NCI-H2196 (cell line): Measurements from ENCODE around the gene EHD4.

ENCODE experiments used
- DNase-seq: peaks from one replicate; lab custom pipeline; 2025; ENCODE audit not compliant: unreplicated experiment; lab: John Stamatoyannopoulos, UW

EHD4 gene

DNA sequence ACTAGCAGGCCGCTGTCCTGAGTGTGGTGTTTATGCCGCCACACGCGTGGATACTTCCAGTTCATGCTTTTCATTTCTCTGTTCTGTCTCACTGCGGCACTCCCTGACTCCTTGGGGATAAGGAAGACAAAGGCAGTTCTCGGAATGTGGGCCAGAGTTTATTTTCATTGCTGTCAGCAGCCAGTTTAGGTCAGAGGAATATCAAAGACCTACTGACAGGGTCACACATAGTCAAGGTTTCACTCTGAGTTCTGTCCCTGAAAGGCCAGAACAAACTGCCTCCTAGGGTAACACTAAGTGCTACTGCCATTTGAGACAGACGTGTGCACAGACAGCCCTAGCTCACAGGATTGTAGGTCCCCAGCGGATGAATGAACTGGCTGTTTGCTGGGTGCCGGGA lies 51.2 kb downstream of the EHD4 start:
- DNase-seq, result no peak

DNA sequence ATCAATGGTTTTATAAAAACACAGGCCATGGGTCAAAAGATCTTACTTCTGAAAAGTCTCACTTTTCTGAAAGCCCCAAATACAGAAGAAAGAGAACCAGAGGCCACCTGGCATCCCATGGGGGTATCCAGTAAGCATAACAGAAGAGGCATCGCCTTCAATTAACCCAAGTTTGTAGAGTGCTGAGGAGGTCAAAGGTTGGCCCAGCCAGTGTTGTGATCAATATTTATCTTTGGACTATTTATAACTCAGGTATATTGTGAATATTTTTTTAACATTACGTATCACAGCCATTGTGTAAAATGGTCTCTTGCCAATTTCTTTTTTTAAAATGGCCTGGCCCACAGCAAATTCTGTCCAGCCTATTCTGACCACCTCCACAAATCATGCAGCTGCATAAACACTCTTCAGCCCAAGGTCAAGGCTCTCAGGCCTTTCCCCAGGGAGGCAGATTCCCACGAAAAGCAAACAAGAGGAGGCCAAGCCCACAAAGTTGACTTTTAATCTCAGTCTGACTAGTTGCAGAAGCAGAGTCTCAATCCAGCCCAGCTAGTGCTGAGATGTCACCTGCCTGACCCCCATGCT lies 52.3 kb downstream of the EHD4 start:
- DNase-seq, result peak; percentile 16

DNA sequence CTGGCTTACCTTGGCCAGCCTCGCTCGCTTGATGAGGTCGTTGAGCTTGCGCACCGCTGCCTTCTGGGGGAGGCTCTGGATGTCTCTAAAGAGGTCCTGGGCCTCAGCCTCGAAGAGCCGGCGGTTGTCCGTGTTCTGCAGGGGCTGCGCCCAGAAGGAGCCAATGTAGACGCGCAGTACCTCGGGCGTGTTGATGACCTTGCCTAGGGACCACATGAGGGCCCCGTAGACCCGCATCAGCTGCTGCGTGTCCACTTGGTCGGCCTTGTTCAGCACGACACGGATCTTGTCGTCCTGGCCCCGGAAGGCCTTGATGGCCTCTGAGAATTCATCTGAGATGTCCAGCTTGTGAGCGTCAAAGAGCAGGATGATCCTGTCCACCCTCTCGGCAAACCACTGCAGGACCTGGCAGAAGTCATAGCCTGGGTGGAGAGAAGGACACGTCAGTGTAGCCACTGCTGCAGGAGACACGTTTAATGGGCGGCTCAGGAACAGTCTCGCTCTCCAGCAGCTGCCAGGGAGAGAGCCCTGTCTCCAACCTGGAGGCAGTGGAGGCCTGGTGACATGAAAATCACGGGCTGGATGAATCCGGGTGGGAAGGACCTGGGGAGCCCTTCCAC lies 53.0 kb downstream of the EHD4 start:
- no peak for DNase-seq

DNA sequence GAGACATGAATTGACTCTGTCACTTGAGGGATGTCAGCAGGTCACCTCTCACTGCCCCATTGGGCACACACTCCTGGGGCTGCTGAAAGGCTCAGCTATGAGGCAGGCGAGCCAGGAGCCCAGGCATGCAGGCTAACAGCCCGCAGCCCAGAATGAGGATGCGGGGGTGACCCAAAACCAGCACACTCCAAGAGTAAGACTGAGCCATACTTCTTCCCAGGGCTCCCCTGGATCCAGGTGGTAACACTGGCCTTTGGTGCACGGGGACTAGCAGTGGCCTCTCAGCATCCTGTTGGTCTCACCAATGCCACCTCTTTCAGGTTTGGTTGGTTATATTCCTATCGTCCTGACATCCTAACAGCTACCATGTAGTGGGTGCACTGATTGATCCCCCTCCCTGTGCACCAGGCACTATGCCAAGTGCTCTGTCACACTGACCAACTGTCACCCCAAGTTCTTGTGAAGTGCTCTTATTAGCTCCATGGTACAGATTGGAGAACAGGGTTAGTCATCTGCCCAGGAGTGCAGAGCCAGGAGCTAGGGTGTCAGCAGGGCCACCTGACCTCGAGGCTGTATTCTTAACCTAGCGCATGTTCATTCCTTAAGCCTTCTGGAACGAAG lies 53.7 kb downstream of the EHD4 start:
- no peak for DNase-seq

DNA sequence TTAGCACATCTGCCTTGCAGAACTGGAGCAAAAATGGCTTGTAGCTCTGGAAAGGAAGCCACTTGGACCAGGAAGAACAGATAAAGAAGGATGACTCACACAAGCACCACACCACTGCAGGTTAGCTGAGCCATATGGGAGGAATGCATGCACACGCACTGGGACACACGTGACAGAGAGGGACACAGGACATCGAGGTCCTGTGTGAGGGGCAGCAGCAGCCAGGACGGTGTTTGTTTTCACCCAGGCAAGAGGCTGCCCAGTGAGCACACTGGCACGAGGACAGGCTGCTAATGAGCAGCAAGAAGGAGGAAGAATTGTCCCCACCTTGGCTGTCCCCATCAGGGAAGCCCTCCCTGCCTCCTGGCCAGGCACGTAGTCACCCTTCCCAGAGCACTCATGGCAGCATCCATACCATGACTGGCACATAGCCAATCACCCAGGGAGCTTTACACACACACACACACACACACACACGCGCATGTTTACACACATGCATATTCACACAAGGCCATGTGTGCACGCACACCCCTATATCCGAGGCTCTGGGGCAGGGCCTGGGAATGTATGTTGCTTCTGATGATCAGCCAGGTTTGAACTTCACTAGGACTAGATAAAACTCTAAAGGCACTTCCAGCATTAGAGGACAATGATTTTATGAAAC lies 54.5 kb downstream of the EHD4 start:
- no peak for DNase-seq

DNA sequence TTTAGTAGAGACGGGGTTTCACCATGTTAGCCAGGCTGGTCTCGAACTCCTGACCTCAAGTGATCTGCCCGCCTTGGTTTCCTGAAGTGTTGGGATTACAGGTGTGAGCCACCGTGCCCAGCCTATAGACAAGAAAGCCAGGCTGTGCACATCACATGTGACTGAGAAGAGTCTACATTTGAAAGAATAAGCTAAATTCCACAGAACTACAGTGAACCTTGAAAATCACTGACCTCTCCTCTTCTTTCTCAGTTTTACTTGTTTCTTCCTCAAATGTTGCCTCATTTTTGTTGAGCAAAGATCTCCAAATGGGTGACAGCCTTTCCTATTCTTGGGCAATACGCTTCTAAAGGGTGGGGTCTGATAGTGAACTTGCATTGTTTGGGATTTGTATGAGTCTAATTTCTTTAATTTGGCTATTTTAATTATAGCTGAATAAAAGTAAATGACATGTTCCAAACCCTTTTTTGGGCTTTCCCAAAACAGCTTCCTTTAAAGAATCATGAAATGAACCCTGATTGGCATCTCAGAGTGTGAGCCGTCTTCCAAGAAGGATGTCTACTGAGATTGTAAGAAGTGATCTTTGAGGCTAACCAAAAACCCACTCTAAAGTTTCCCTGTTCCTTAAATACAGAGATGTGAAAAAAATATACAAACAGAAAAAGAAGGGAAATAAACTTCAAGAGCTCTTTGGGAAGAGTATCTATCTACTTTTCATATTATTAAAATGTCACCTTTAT lies 56.9 kb downstream of the EHD4 start:
- no peak for DNase-seq

DNA sequence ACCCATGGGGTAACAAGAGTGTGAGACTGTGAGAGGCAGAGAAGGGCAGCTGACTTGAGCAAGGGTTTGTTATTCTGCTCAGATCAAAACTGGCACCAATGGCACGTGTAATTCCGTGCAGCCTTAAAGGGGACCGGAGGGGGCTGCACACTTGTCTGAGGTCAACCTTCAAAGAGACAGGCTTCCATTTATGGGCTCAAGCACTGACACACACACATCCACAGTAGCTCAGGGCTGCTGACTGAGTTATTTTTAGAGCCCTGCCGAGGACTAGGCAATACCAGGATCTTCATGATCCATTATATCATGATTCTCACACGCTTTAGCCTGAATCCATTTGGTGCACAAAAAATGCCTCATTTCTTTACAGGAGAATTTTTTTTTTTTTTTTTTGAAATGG lies 57.9 kb downstream of the EHD4 start:
- DNase-seq, result no peak

DNA sequence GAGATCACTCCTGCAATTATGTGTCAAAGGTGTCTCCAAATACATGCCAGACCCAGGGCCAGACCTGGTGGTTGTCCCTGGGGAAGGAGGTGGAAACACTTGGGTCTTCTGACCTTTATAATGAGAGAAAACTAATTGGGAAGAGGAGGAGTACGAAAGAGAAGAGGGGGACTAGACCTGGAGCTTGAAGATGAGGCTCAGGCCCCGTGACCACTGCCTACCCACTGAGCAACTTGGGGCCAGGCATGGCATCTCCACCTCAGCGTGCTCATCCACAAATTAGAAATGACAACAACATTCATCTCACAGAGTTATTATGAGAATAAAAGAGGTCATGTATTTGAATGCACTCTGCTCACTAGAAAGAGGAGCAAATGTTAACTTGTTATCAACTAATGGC lies 59.1 kb downstream of the EHD4 start:
- DNase-seq, result no peak

DNA sequence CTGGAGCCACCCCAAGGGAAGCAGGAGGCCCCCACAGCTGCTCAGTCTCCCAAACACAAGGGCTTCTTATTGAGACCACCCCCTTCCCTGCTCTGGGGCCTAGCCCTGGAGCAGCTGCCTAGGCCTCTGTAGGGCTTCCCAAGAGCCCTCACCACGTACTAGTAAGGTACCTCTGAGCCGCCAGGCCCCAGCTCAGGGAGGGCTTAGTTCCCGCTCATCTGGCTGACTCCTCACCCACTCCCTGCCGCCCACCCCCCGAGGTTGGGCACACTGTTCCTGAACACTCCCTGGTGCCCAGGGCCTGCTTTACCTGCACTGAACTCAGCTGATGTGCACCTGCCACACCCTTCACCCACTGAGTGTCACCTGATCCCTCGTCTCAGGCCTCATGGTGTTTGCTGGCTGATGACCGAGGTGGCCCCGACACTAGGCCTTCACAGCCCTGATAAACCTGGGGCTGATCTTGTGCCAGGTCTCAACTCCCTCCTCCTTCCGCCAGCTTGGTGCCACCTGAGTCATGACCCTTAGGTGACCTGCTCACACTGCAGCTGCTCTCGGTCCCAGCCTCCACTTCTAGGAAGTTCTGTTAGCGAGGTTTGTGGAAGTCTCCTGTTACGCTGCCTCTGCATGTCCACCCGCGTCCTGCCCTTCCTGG lies 60.5 kb downstream of the EHD4 start:
- peak; percentile 64 for DNase-seq

DNA sequence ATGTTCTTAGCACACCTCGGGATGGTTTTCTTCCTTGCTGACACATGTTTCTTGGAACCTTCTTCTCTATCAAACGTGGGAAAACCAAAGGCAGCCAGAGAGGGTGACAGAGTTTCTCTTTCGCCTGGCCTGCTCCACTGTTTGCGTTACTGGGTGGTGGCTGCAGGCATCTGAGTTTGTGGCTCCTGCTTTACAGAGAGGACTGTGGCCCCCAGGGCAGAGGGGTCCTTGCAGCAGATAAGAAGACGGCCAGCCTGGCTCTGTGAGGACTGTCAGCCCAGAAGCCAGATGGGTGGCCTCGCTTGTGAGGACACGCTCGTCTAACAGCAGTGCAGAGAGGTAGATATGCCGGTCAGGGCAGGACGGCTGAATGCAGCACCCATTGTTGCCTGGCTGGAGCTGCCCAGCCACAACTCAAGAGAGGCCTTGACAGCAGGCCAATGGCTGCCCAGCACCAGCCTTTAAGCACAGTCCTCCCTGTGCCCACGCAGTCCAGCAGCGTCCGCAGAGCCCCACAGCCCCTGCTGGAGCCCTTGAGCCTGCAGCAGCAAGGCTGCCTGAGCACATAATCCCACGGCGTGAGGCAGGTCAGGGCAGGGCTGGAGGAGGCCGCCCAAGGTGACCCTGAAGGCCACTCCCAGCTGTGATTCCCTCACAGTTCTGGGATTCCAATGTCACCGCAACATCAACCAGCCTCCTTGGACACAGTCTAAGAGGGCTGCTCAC lies 63.5 kb downstream of the EHD4 start:
- no peak for DNase-seq

DNA sequence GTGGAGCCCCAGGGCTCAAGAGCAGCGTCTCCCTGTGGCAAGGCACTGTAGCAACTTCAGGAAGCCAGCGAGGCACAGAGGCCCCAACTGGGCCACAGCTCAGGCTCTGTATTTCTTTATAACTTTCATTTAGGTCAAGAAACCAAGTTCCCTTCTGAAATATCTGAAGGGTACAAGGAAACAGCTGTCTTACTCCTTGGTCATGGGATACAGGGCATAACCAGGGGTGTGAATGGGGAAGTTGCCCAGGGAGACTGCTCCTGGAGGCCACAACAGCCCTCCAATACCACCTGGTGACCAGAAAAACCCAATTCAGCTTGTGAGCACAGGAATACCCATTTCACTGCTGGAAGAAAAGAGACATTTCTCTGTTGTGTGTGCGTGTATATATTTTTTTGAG lies 65.2 kb downstream of the EHD4 start:
- DNase-seq, result no peak

DNA sequence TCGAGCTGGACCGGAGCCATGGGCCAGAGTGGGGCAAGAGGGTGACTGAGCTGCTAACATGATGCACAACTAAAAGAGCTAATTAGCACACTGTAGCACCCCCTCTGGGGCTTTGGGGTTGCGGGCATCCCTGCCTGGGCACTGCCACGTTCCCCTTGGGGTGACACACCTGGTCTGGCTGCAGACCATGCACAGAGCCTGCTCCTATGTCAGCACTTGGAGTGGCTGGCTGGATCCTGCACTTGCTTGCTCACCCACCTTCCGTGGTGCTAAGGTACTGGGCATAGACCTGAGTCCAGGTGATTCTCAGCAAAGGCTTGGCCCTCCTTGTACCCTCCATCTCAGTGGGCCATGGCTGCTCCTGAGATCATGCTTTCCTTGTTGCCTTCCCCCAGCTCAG lies 65.7 kb downstream of the EHD4 start:
- no peak for DNase-seq

DNA sequence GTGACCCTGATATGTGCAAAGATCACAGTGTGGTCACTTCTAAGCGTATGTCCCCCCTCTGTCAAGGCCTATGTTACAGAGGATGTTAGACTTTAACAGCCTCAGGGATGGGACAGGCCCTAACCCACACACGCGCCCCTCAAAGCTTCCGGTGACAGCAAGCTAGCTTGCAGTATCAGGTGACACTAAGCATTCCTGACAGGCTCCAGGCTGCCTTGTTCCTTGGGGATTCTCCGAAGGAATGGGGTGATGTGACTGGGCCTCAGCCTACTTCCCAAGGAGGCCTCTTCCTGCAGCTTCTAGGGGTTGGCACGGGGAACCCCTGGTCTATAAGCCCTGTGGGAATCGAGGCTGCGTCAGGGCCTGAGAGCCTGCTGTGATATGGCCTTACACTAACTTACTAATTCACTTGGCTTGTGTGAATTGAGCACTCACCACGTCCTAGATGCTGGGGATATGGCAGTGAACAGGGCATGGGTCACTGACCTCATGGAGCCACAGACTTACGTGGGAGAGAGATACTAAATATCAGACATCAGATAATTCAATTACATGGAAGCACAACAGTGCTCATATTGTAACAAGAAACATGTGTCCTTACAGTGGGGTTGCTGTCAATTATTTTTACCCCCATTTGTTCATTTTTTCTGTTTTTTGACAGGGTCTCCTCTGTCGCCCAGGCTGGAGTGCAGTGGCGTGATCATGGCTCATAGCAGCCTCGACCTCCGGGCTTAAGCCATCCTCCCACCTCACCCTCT lies 67.1 kb downstream of the EHD4 start:
- DNase-seq, result no peak

DNA sequence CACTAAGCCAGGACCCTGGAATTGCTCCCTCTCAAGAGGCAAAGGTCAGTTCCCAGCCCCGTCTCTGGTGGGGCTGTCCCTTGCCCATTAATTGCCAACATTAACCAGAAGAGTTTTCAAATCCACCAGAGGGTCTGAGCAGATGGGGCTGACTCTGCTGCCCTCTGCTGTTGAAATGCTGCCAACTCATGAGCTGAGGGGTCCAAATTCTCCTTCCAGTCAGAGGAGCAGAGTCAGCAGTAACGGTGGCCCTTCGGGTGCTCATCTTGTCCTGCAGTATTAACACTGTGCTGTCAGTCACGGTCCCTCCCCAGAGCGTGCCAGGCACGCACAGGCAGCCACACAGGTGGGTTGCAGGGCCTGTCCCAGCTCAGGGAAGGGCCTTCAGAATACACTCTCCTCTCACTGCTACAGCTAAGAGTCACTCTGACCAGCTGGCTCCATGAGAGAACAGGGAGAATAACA lies 67.8 kb downstream of the EHD4 start:
- DNase-seq, result peak; percentile 61

DNA sequence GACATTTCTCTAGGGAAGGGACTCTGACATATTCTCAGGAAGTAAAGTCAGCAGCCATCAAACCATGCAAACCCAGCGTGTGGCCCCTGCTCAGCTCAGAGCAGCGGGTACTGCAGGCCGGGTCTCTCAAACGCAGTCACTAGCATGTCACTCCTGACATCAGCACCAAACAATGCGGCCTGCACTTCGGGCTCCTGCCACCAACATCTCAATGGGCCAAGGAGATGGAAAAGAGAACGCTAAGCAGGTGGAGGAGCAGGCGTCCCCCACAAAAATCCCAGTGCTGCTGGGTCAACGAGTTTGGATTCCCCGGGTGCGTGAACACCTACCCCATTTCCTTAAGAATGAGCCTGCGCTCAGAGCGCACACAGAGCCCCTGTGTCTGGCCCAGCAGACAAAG lies 68.6 kb downstream of the EHD4 start:
- no peak for DNase-seq

DNA sequence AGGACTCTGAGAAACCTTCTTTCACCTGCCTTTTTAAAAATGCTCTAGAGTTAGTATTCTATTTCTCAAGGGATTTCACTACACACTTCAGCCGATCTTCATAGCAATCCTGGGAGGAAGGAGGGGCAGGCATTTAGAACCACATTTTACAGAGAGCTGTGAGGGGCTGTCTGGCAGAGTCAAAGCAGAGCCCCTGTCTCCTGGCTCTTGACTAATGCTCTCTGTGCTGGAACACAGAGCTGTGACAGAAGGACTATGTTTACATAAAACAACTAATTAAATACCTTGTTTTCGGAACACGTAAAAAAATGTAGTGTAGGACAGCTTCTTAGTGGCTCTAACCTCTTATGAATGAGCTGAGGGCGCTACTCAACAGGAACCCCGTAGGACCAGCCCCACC lies 70.9 kb downstream of the EHD4 start:
- DNase-seq, result no peak

DNA sequence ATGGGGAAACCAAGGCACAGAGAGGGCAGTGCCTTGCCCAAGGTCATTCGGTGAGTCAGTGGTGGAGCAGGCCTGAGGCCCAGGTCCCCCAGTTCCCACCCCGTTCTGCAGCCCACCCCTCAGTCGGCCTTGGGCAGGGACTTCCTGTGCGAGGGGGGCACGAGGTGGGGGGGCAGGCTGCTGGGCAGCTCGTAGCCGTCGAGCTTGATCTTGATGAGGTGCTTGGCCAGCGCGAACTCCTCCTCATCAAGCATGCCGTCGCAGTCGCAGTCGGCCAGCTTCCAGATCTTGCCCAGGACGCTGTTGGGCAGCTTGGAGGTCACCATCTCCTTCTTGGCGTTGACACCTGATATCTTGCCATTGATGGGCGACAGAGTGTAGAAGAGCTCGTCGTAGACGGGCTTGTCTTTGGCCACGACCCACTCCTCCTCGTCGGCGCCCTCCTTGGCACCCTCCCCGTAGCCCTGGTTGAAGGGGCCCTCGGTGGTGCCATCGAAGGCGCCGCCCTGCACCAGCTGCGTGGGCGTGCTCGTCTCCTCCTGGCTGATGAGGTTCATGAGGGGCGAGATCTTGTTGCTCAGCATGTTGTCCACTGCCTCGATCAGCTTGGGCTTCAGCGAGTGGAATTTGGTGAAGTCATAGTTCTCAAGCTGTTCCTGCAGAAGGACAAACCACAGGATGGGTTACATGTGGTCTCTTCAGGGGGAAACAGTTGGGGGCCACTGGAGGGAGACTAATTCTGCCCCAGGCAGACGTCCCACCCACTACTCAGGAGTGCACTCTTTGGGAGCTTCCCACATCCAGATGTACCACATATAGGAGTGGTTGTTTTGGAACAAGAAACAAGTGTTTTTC lies 71.6 kb downstream of the EHD4 start:
- no peak for DNase-seq

DNA sequence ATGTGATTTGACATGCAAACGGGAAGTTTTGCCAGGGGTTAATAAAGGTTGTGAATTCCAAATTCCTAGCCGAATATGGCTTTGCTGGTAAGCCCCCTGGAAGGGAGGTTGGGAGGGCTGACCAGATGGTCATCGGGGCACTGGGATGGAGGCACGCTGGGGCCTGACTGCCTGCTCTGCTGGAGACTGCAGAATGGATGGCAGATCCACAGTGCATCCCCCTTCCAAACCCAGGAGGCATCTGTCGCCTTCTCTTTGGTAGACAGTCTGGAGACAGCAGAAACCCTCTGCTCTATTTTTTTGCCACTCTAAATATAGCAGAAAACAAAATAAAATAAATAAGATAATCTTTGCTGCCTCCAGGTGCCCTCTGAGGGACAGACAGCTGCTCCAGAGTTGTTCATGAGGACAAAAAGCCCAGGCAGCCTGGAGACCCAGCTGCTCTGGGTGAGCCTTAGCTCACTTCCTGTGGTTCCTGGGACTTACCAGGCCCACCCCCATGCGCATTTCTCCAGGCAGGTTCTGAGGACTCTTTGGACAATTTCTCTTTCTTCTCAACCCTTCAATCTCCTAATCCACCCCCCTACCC lies 72.4 kb downstream of the EHD4 start:
- no peak for DNase-seq
